GM21526 (cell line): ENCODE data around the gene ABCA13.

Experiments used
- ATAC-seq: cut with Tn5 transposase; IDR thresholded peaks from one replicate; pipeline ENCODE4 v1.9.1; 2021; ENCODE audit warnings: moderate library complexity; ENCODE audit not compliant: unreplicated experiment, low FRiP score

ABCA13 gene

DNA sequence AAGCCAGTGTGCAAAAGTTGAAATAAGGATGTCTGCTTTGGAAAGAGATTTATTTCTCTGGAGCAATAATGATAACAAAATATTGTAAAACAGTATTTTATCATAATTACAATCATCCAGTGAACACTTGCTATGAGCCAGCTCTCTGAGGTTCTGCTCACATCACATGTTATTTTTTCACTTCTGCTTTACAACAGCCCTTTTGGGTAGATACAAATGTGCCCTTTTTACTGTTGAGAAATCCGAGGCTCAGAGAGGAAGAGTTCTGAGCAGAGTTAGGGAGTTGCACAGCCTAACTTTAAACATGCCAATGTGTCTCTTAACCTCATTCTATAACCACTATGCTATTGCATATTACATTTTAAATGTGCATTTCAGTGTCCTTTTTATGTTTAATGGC lies 520.5 kb downstream of the ABCA13 start:
- no peak for ATAC-seq
